ENCODE results near the gene AHCY.

The AHCY gene

DNA sequence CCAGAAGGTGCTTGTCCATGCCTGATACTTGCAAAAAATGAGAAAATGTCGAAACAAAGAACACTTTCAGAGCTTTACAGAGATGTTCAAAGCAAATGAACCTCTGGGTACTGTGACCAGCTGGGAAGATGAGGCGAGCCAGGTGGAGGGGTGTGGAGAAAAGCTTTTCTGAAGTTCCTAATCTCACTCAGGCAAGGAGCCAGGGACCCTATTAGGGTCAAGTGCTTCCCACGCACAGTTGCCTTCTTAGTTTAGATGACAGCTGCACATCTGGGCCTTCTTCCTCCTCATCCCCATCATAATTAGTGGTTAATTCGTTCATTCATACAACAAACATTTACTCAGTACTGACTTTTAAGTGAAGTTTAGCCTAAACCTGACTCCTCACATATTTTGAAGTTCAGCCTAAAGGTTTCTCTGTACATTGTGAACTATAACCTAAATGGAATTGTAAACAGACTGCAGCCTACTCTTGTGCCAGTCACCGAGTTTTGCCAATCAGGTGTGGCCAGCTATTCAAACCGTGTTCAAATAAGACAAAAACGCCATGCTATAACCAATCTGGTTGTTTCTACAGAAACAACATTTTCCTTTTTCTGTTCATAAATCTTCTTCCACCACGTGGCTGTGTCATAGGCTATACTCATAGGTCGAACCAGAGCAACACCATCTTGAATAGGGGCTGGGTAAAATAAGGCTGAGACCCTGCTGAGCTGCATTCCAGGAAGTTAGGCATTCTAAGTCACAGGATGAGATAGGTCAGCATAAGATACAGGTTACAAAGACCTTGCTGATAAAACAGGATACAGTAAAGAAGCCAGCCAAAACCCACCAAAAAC, 19.3 kb upstream of the AHCY start:
- Histone ChIP-seq H3K4ac (ENCODE audit: low read depth, low read length) (no peak overlapping the region), H3K27me3 (ENCODE audit: insufficient read depth, low read length) (no peaks in the 10 kb centered on the region), H2BK5ac (ENCODE audit: low read depth, low read length, poor library complexity) (no peak overlapping the region), H3K36me3 (ENCODE audit: control insufficient read depth in 1 of 2, insufficient read depth in 2 of 2, low read length in 2 of 2) (no peaks in the 10 kb centered on the region), H3K9ac (ENCODE audit: low read length) (no peak overlapping the region), H3K79me1 (ENCODE audit: low read length) (no peaks in the 10 kb centered on the region), H3K23ac (ENCODE audit: low read length) (peak overlapping the region; percentile 78), H4K8ac (ENCODE audit: low read depth, low read length) (no peak overlapping the region), H2AK5ac (ENCODE audit: low read length) (no peak overlapping the region), H3K14ac (ENCODE audit: low read length) (no peak overlapping the region), H3K4me3 (ENCODE audit: low read depth, low read length) (no peak overlapping the region), H2AFZ (ENCODE audit: insufficient read depth, low read length, poor library complexity) (no peak overlapping the region), H3K4me2 (ENCODE audit: low read length) (no peak overlapping the region), H4K91ac (ENCODE audit: low read depth, low read length) (no peak overlapping the region), H3K27ac (ENCODE audit: low read depth, low read length) (no peak overlapping the region), H2BK120ac (ENCODE audit: insufficient read depth, low read length, poor library complexity) (no peak overlapping the region), H3K9me3 (ENCODE audit: insufficient read depth, low read depth, low read length) (no peaks in the 10 kb centered on the region), H2BK12ac (ENCODE audit: low read length) (no peak overlapping the region), H4K12ac (ENCODE audit: low read depth, low read length) (no peak overlapping the region), H3K18ac (ENCODE audit: low read length) (no peak overlapping the region), H3K4me1 (ENCODE audit: control insufficient read depth in 1 of 2, insufficient read depth in 2 of 2, low read length in 2 of 2) (peaks cover 5 to 6% of the 10 kb centered on the region in 2 experiments), H3K79me2 (ENCODE audit: control insufficient read depth, insufficient read depth, low read length, poor library complexity) (no peaks in the 10 kb centered on the region)
- peak in 1 of 2 donors; percentile 45 for DNase-seq
- WGBS (ENCODE audit: extremely low coverage, insufficient coverage, insufficient read length) = no CpG with 5 or more reads among the region's 9 CpGs

DNA sequence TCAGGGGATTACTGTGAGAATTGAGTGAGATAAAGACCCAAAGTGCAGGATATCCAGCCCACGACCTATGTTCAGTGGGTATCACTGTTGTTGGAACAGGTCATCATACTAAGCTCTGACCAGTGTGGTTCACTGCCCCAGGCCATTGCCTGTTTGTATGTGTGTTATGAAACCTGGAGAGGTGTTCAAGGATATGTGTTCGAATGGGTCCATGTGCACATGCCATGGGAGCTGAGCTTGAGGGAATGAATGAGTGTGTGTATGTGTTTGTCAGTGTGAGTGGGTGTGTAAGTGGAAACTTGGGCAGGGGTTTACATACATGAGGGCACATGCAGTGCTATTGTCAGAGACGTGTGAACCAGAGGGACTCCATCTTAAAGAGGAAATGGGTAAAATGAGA, 17.7 kb upstream of the AHCY start:
- DNase-seq = peak in 1 of 2 donors; percentile 54
- H3K79me1 ChIP-seq (ENCODE audit: low read length) = no peaks in the 10 kb centered on the region
- no CpG with 5 or more reads among the region's 3 CpGs for WGBS (ENCODE audit: extremely low coverage, insufficient coverage, insufficient read length)
- H3K27me3 ChIP-seq (ENCODE audit: insufficient read depth, low read length) = no peaks in the 10 kb centered on the region
- H3K36me3 ChIP-seq (ENCODE audit: control insufficient read depth in 1 of 2, insufficient read depth in 2 of 2, low read length in 2 of 2) = no peaks in the 10 kb centered on the region
- H3K4me2 ChIP-seq (ENCODE audit: low read length) = no peak overlapping the region
- peaks cover 7 to 9% of the 10 kb centered on the region in 2 experiments for H3K4me1 ChIP-seq (ENCODE audit: control insufficient read depth in 1 of 2, insufficient read depth in 2 of 2, low read length in 2 of 2)
- no peak overlapping the region for H2BK5ac ChIP-seq (ENCODE audit: low read depth, low read length, poor library complexity)
- no peak overlapping the region for H3K14ac ChIP-seq (ENCODE audit: low read length)
- no peaks in the 10 kb centered on the region for H3K9me3 ChIP-seq (ENCODE audit: insufficient read depth, low read depth, low read length)
- no peak overlapping the region for H3K18ac ChIP-seq (ENCODE audit: low read length)
- no peak overlapping the region for H2AFZ ChIP-seq (ENCODE audit: insufficient read depth, low read length, poor library complexity)
- no peak overlapping the region for H2AK5ac ChIP-seq (ENCODE audit: low read length)
- no peak overlapping the region for H3K4ac ChIP-seq (ENCODE audit: low read depth, low read length)
- H4K91ac ChIP-seq (ENCODE audit: low read depth, low read length) = no peak overlapping the region
- H3K27ac ChIP-seq (ENCODE audit: low read depth, low read length) = no peak overlapping the region
- H2BK12ac ChIP-seq (ENCODE audit: low read length) = no peak overlapping the region
- H3K4me3 ChIP-seq (ENCODE audit: low read depth, low read length) = no peak overlapping the region
- no peak overlapping the region for H4K8ac ChIP-seq (ENCODE audit: low read depth, low read length)
- no peak overlapping the region for H3K23ac ChIP-seq (ENCODE audit: low read length)
- H3K9ac ChIP-seq (ENCODE audit: low read length) = no peak overlapping the region
- H2BK120ac ChIP-seq (ENCODE audit: insufficient read depth, low read length, poor library complexity) = no peak overlapping the region
- no peaks in the 10 kb centered on the region for H3K79me2 ChIP-seq (ENCODE audit: control insufficient read depth, insufficient read depth, low read length, poor library complexity)
- H4K12ac ChIP-seq (ENCODE audit: low read depth, low read length) = no peak overlapping the region

DNA sequence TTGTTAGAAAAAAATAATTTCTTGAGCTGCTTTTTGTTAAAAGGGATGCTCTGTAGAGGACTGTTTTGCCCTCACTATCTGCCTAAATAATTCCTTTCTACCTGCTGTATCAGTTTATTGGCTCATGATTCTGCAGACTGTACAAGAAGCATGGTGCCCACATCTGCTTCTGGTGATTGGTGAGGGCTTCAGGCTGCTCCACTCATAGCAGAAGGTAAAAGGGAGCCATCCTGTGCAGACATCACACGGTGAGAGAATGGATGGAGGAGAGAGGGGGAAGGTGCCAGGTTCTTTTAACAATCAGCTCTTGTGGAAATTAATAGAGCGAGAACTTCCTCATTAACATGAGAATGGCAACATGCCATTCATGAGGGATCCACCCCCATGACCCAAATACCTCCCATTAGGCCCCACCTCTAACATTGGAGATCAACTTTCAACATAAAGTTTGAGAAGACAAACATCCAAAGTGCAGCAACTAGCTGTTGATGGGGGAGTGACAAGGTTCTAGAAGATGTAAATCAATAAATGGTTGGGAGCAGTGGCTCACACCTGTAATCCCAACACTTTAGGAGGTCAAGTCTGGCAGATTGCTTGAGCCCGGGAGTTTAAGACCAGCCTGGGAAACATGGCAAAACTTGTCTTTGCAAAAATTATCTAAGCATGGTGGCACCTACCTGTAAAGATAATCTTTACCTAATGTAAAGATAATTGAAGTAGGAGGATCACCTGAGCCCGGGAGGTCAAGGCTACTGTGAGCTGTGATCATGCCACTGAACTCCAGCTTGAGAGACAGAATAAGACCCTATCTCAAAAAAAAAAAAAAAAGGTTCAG, 15.7 kb upstream of the AHCY start:
- H3K4me1 ChIP-seq (ENCODE audit: control insufficient read depth in 1 of 2, insufficient read depth in 2 of 2, low read length in 2 of 2) = peaks cover 7 to 15% of the 10 kb centered on the region in 2 experiments
- H3K4me2 ChIP-seq (ENCODE audit: low read length) = no peak overlapping the region
- WGBS (ENCODE audit: extremely low coverage, insufficient coverage, insufficient read length) = no CpG with 5 or more reads among the region's 4 CpGs
- H2BK5ac ChIP-seq (ENCODE audit: low read depth, low read length, poor library complexity) = no peak overlapping the region
- no peaks in the 10 kb centered on the region for H3K79me1 ChIP-seq (ENCODE audit: low read length)
- no peak overlapping the region for H2BK12ac ChIP-seq (ENCODE audit: low read length)
- H3K14ac ChIP-seq (ENCODE audit: low read length) = no peak overlapping the region
- no peaks in the 10 kb centered on the region for H3K27me3 ChIP-seq (ENCODE audit: insufficient read depth, low read length)
- no peak overlapping the region for H2BK120ac ChIP-seq (ENCODE audit: insufficient read depth, low read length, poor library complexity)
- no peak overlapping the region for H3K4ac ChIP-seq (ENCODE audit: low read depth, low read length)
- no peaks in the 10 kb centered on the region for H3K9me3 ChIP-seq (ENCODE audit: insufficient read depth, low read depth, low read length)
- no peak overlapping the region for H3K4me3 ChIP-seq (ENCODE audit: low read depth, low read length)
- H2AFZ ChIP-seq (ENCODE audit: insufficient read depth, low read length, poor library complexity) = no peak overlapping the region
- DNase-seq = no peak
- H2AK5ac ChIP-seq (ENCODE audit: low read length) = no peak overlapping the region
- no peak overlapping the region for H3K27ac ChIP-seq (ENCODE audit: low read depth, low read length)
- H4K91ac ChIP-seq (ENCODE audit: low read depth, low read length) = no peak overlapping the region
- H3K9ac ChIP-seq (ENCODE audit: low read length) = no peak overlapping the region
- H3K23ac ChIP-seq (ENCODE audit: low read length) = no peak overlapping the region
- H4K12ac ChIP-seq (ENCODE audit: low read depth, low read length) = no peak overlapping the region
- H3K36me3 ChIP-seq (ENCODE audit: control insufficient read depth in 1 of 2, insufficient read depth in 2 of 2, low read length in 2 of 2) = no peaks in the 10 kb centered on the region
- no peaks in the 10 kb centered on the region for H3K79me2 ChIP-seq (ENCODE audit: control insufficient read depth, insufficient read depth, low read length, poor library complexity)
- no peak overlapping the region for H3K18ac ChIP-seq (ENCODE audit: low read length)
- H4K8ac ChIP-seq (ENCODE audit: low read depth, low read length) = no peak overlapping the region

DNA sequence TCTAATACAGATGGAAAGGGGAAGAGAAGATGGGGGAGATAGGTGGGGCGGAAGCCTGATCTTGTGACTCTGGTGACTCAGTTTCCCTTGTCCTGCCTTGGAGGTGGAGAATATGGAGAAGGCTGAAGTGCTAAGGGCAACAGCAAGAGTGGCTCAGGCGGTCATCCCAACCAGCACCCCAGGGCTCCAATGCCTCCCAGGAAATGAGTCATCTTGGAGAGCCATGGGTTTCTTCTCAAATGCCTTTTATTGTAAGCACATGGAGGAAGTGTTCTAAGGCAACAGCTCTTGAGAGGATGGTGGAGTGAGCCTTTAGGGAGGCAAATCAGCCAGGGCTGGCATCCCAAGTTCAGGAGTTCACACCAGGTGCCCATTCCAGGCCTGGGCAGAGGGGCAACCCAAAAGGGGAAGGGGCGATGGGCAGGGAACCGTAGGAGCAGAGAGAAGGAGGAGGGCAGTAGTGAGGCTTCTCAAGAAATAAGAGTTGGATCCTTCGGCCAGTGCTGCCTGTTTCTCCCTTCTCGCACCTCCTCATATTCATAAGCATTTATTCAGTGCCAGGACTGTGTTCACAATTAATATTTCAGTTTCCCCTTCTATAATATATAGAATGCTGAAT, 13.2 kb upstream of the AHCY start:
- peak; percentile 29 to 61 for DNase-seq
- no peak overlapping the region for H3K14ac ChIP-seq (ENCODE audit: low read length)
- H4K91ac ChIP-seq (ENCODE audit: low read depth, low read length) = no peak overlapping the region
- no peak overlapping the region for H2BK5ac ChIP-seq (ENCODE audit: low read depth, low read length, poor library complexity)
- peaks cover 4 to 19% of the 10 kb centered on the region in 2 experiments for H3K4me1 ChIP-seq (ENCODE audit: control insufficient read depth in 1 of 2, insufficient read depth in 2 of 2, low read length in 2 of 2)
- H2AK5ac ChIP-seq (ENCODE audit: low read length) = no peak overlapping the region
- H3K4ac ChIP-seq (ENCODE audit: low read depth, low read length) = no peak overlapping the region
- H3K79me1 ChIP-seq (ENCODE audit: low read length) = no peaks in the 10 kb centered on the region
- no peaks in the 10 kb centered on the region for H3K27me3 ChIP-seq (ENCODE audit: insufficient read depth, low read length)
- H3K79me2 ChIP-seq (ENCODE audit: control insufficient read depth, insufficient read depth, low read length, poor library complexity) = no peaks in the 10 kb centered on the region
- no CpG with 5 or more reads among the region's 6 CpGs for WGBS (ENCODE audit: extremely low coverage, insufficient coverage, insufficient read length)
- H3K9ac ChIP-seq (ENCODE audit: low read length) = no peak overlapping the region
- no peaks in the 10 kb centered on the region for H3K9me3 ChIP-seq (ENCODE audit: insufficient read depth, low read depth, low read length)
- no peak overlapping the region for H3K23ac ChIP-seq (ENCODE audit: low read length)
- no peak overlapping the region for H2BK120ac ChIP-seq (ENCODE audit: insufficient read depth, low read length, poor library complexity)
- H3K4me2 ChIP-seq (ENCODE audit: low read length) = no peak overlapping the region
- no peaks in the 10 kb centered on the region for H3K36me3 ChIP-seq (ENCODE audit: control insufficient read depth in 1 of 2, insufficient read depth in 2 of 2, low read length in 2 of 2)
- H3K27ac ChIP-seq (ENCODE audit: low read depth, low read length) = no peak overlapping the region
- H2AFZ ChIP-seq (ENCODE audit: insufficient read depth, low read length, poor library complexity) = no peak overlapping the region
- no peak overlapping the region for H3K4me3 ChIP-seq (ENCODE audit: low read depth, low read length)
- H4K12ac ChIP-seq (ENCODE audit: low read depth, low read length) = no peak overlapping the region
- H4K8ac ChIP-seq (ENCODE audit: low read depth, low read length) = no peak overlapping the region
- no peak overlapping the region for H3K18ac ChIP-seq (ENCODE audit: low read length)
- no peak overlapping the region for H2BK12ac ChIP-seq (ENCODE audit: low read length)
